RWPE2 (cell line): ENCODE measurements around the gene ARHGEF1.

Experiments used
- ATAC-seq: fragments of 200-7000 bp; cut with Tn5 transposase; 3 replicates; pipeline ENCODE4 v1.9.1; 2021; ENCODE audit warnings: low read depth
- DNase-seq: peaks from one replicate; pipeline ENCODE4 v3.0.0-alpha.2; 2020; ENCODE audit warnings: low spot score
- H3K27ac ChIP-seq: fragments of 450-650 bp; 2 replicates; pipeline ENCODE4 v1.5.1; 2017; ENCODE audit warnings: mild to moderate bottlenecking; ENCODE audit not compliant: poor library complexity, severe bottlenecking
- H3K27me3 ChIP-seq: fragments of 250-450 bp; sonication (Bioruptor Pico); 2 replicates; pipeline ENCODE4 v1.5.1; 2021; ENCODE audit warnings: mild to moderate bottlenecking, moderate library complexity; ENCODE audit not compliant: insufficient read depth, poor library complexity, severe bottlenecking
- H3K36me3 ChIP-seq: fragments of 250-450 bp; sonication (Bioruptor Pico); 2 replicates; pipeline ENCODE4 v1.5.1; 2020; ENCODE audit warnings: low read depth, mild to moderate bottlenecking, moderate library complexity
- H3K4me1 ChIP-seq: fragments of 250-450 bp; sonication (Bioruptor Pico); 2 replicates; pipeline ENCODE4 v1.5.1; 2021; ENCODE audit warnings: mild to moderate bottlenecking, moderate library complexity; ENCODE audit not compliant: insufficient read depth, poor library complexity, severe bottlenecking
- H3K4me3 ChIP-seq: fragments of 250-450 bp; sonication (Bioruptor Pico); 2 replicates; pipeline ENCODE4 v1.5.1; 2021; ENCODE audit warnings: mild to moderate bottlenecking, moderate library complexity; ENCODE audit not compliant: severe bottlenecking
- H3K9me3 ChIP-seq: fragments of 250-450 bp; sonication (Bioruptor Pico); 2 replicates; pipeline ENCODE4 v1.5.1; 2021; ENCODE audit warnings: mild to moderate bottlenecking, moderate library complexity; ENCODE audit not compliant: severe bottlenecking
- TF ChIP-seq, protein P1 (sequence below): fragments of 450-650 bp; IDR thresholded peaks from one replicate; pipeline ENCODE4 v1.5.1; 2017; ENCODE audit warnings: mild to moderate bottlenecking, moderate library complexity; ENCODE audit not compliant: poor library complexity, severe bottlenecking

Gene ARHGEF1

GRCh38 chr19:41876847-41877832 is 5.8 kb upstream of the ARHGEF1 start, which contains the start of gene CD79A:
Gene CD79A (plus strand): TSS chr19:41877279. CDS start chr19:41877305, 26 bp downstream.
- H3K36me3 ChIP-seq = no peaks in the 10 kb centered on the region
- H3K4me3 ChIP-seq = no peak within 1 kb of the TSS
- H3K4me1 ChIP-seq = no peaks in the 10 kb centered on the region
- H3K27me3 ChIP-seq = no peaks in the 10 kb centered on the region
- no peak for DNase-seq
- TF ChIP-seq, protein P1, sequence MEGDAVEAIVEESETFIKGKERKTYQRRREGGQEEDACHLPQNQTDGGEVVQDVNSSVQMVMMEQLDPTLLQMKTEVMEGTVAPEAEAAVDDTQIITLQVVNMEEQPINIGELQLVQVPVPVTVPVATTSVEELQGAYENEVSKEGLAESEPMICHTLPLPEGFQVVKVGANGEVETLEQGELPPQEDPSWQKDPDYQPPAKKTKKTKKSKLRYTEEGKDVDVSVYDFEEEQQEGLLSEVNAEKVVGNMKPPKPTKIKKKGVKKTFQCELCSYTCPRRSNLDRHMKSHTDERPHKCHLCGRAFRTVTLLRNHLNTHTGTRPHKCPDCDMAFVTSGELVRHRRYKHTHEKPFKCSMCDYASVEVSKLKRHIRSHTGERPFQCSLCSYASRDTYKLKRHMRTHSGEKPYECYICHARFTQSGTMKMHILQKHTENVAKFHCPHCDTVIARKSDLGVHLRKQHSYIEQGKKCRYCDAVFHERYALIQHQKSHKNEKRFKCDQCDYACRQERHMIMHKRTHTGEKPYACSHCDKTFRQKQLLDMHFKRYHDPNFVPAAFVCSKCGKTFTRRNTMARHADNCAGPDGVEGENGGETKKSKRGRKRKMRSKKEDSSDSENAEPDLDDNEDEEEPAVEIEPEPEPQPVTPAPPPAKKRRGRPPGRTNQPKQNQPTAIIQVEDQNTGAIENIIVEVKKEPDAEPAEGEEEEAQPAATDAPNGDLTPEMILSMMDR = no peak
- ATAC-seq = no peak
- H3K27ac ChIP-seq = no peak within 1 kb of the TSS
- no peaks in the 10 kb centered on the region for H3K9me3 ChIP-seq

DNA sequence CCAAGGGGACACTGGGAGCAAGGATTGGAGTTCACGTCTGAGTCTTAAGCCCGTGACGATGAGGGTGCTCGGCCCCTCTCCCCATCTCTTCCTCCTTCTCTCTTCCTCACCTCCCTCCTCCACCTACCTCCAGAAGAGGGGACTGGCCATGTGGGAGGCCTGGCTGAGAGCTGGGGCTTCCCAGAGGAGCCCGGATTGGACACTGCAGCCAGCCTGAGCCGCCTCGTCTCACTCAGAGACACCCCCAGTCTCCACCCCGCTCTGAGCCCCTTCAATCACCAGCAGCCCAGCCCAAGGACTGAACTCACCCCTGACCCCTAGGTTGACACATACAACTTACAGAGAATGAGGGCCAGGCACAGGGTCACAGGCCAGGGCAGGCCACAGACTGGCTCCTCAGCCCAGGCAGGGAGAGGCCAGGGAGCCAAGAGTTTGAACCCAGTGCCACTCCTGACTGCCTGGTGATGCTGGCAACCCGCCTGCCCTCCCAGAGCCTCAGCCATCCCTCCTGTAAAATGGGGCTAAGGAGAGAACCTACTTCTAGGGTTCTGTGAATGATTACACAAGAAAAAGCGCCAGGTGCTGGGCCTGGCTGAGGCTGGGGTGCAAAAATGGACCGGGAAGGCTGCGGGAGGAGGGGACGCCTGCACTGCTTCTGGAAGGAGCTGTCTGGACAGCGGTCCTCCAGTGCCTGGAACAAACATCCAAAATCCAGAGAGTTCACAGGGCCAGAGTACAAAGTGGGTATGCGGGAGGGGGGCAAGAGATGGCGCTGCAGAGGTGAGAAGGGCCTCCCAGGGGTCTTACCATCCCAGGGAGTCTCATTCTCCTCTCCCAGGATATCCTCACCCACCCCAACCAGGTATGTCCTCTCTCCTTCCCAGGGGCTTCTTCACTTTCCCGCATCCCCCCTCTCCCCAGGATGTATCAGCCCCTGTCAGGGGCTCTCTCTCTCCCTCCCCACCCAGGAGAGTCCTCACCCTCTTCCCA is 4.8 kb upstream of the ARHGEF1 start:
- no peaks in the 10 kb centered on the region for H3K27me3 ChIP-seq
- TF ChIP-seq, protein P1 = no peak
- ATAC-seq (no peak), DNase-seq (no peak)
- H3K4me3 ChIP-seq = no peak overlapping the region
- no peaks in the 10 kb centered on the region for H3K4me1 ChIP-seq
- H3K27ac ChIP-seq = no peak overlapping the region
- no peaks in the 10 kb centered on the region for H3K9me3 ChIP-seq
- no peaks in the 10 kb centered on the region for H3K36me3 ChIP-seq

- no peak overlapping the region for H3K27ac ChIP-seq
- no peak for ATAC-seq
Observed at GRCh38 chr19:41879080-41879479, 3.9 kb upstream of the ARHGEF1 start.

DNA sequence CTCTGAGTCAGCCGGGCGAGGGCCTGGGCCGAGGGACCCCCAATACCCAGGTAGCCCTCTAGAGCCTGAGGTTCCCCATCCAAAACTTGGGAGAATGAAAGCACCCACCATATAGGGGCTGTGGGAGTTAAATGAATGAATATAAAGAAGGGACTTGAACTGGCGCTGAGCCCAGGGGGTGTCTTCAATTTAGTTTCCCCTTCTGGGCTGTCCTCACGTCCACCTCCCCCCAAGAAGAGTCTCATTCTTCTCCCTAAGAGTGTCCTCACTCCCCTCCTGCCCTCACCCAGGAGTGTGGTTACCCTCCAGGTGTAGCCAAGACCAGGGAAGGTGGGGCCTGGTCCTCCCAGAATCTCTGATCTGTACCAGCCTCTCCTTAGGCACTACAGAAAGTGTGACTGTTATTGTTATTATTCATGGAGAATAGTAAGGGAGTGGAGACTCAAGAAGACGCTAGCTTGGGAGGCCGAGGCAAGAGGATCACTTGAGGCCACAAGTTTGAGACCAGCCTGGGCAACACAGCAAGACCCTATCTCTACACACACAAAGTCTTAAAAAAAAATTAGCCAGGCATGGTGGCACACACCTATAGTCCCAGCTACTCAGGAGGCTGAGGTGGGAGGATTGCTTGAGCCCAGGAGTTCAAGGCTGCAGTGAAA is 3.2 kb upstream of the ARHGEF1 start:
- Histone ChIP-seq H3K27me3 (no peaks in the 10 kb centered on the region), H3K9me3 (no peaks in the 10 kb centered on the region), H3K4me3 (no peak overlapping the region), H3K27ac (no peak overlapping the region), H3K4me1 (peaks cover 1% of the 10 kb centered on the region), H3K36me3 (no peaks in the 10 kb centered on the region)
- ATAC-seq = no peak
- TF ChIP-seq, protein P1 = no peak
- no peak for DNase-seq

More at GRCh38 chr19:41879080-41879479, 3.9 kb upstream of the ARHGEF1 start:
- TF ChIP-seq, protein P1 = no peak
- DNase-seq = no peak
- Histone ChIP-seq H3K36me3 (no peaks in the 10 kb centered on the region), H3K27me3 (no peaks in the 10 kb centered on the region), H3K4me3 (no peak overlapping the region), H3K4me1 (no peaks in the 10 kb centered on the region), H3K9me3 (no peaks in the 10 kb centered on the region)
